BJ (cell line): ENCODE measurements around the gene COL27A1. TPM values are rescaled to one million over a fixed set of nuclear protein-coding genes. Genes with fewer than 3 reads are reported as not detected.

Source experiments
- CTCF ChIA-PET: fragments of 350-600 bp; formaldehyde crosslinking; extraction: SDS; loops from one replicate; lab custom pipeline; 2021; ENCODE audit warnings: antibody characterized with exemption, inconsistent platforms; lab: Yijun Ruan, JAX
- POLR2A ChIA-PET: fragments of 300-600 bp; sonication (Branson Sonifier 250); formaldehyde crosslinking; extraction: SDS; loops from one replicate; lab custom pipeline; 2021; ENCODE audit warnings: antibody characterized with exemption; lab: Charles Lee
- DNase-seq: peaks from one replicate; pipeline ENCODE4 v3.0.0-alpha.2; 2011; ENCODE audit warnings: low read depth
- H3K27me3 ChIP-seq: 2 replicates; pipeline ENCODE4 v1.6.0; 2011; ENCODE audit warnings: low read length; ENCODE audit not compliant: control insufficient read depth, insufficient read depth
- H3K36me3 ChIP-seq: 2 replicates; pipeline ENCODE4 v1.5.1; 2011; ENCODE audit warnings: low read length; ENCODE audit not compliant: control insufficient read depth, insufficient read depth
- H3K4me3 ChIP-seq: 2 replicates; pipeline ENCODE4 v1.5.1; 2011; ENCODE audit warnings: low read depth, mild to moderate bottlenecking, control low read depth, low read length
- CTCF ChIP-seq: IDR thresholded peaks from 2 replicates; pipeline ENCODE4 v1.5.1; 2011; ENCODE audit warnings: low read depth, mild to moderate bottlenecking, control low read depth, inconsistent platforms, low read length, moderate library complexity; ENCODE audit not compliant: insufficient read depth
- polyA plus RNA-seq: library from polyadenylated mRNA; depleted of rRNA; stranded (reverse); fragments of >200 nt; gene quantifications from 2 replicates; pipeline ENCODE4 v1.2.3, GENCODE V29; 2011

COL27A1 gene
- polyA plus RNA-seq, 1 experiment: 16.6 TPM

- TF ChIP-seq CTCF: no peak
- no peaks in the 10 kb centered on the region for H3K27me3 ChIP-seq
- ChIA-PET POLR2A (interaction anchor here (1.0 kb wide), 1 partner anchor 9 kb away, joined by 3 read pairs; no protein-coding TSS in a partner anchor), CTCF (interaction anchor here (0.8 kb wide), 1 partner anchor 44 kb away, joined by 3 read pairs; no protein-coding TSS in a partner anchor)
- peaks cover 19% of the 10 kb centered on the region for H3K36me3 ChIP-seq
- DNase-seq: no peak
- H3K4me3 ChIP-seq: no peak overlapping the region
These were observed 91.7 kb downstream of the COL27A1 start for GRCh38 chr9:114247077-114247476.

- no peak for TF ChIP-seq CTCF
- DNase-seq: no peak
- no peaks in the 10 kb centered on the region for H3K27me3 ChIP-seq
- no peak overlapping the region for H3K4me3 ChIP-seq
- CTCF ChIA-PET: no interaction called here
- H3K36me3 ChIP-seq: peaks cover 18% of the 10 kb centered on the region
- POLR2A ChIA-PET: no interaction called here
These were observed 92.2 kb downstream of the COL27A1 start for GRCh38 chr9:114247491-114247890.

GRCh38 chr9:114248299-114248707 is 93.0 kb downstream of the COL27A1 start:
- Histone ChIP-seq H3K36me3 (peaks cover 17% of the 10 kb centered on the region), H3K4me3 (no peak overlapping the region), H3K27me3 (no peaks in the 10 kb centered on the region)
- ChIA-PET POLR2A (no interaction called here), CTCF (interaction anchor here (1.2 kb wide), 1 partner anchor 140 kb away, joined by 4 read pairs; no protein-coding TSS in a partner anchor)
- DNase-seq: no peak
- no peak for TF ChIP-seq CTCF

- TF ChIP-seq CTCF: no peak
- POLR2A ChIA-PET: interaction anchor here (0.5 kb wide), 1 partner anchor 1041 kb away, joined by 5 read pairs; no protein-coding TSS in a partner anchor
- CTCF ChIA-PET: interaction anchor here (1.2 to 1.8 kb wide), 3 partner anchors 11 to 96 kb away, joined by 3 to 6 read pairs (median 4); partner anchors contain the start of gene COL27A1
- H3K4me3 ChIP-seq: no peak overlapping the region
- H3K36me3 ChIP-seq: peaks cover 15% of the 10 kb centered on the region
- no peak for DNase-seq
- no peaks in the 10 kb centered on the region for H3K27me3 ChIP-seq
These were observed 94.3 kb downstream of the COL27A1 start for GRCh38 chr9:114249424-114250234.

- CTCF ChIA-PET: interaction anchor here (1.1 to 1.8 kb wide), 4 partner anchors 10 to 143 kb away, joined by 3 to 6 read pairs (median 4); partner anchors contain the start of gene COL27A1
- no peak overlapping the region for H3K4me3 ChIP-seq
These were observed 94.9 kb downstream of the COL27A1 start for GRCh38 chr9:114250235-114250568.

More at GRCh38 chr9:114250235-114250568, 94.9 kb downstream of the COL27A1 start:
- no peak for TF ChIP-seq CTCF
- peak; percentile 76 for DNase-seq
- H3K36me3 ChIP-seq: peaks cover 15% of the 10 kb centered on the region
- POLR2A ChIA-PET: interaction anchor here (0.5 kb wide), 1 partner anchor 1042 kb away, joined by 5 read pairs; no protein-coding TSS in a partner anchor
- H3K27me3 ChIP-seq: no peaks in the 10 kb centered on the region
